Right kidney (tissue), 1 donor: ENCODE results near the gene ALX1.
A peak's percentile ranks its signal among the peaks of the same experiment; 100 is the strongest.
"Not testable (repeated sequence)": the region's sequence is repeated elsewhere in the genome, so short reads cannot be mapped to it uniquely, and the experiment has no call there.

Experiments
- DNase-seq: peaks from one replicate; pipeline ENCODE4 v3.0.0-alpha.2; 2016

The ALX1 gene

GRCh38 chr12:85296362-85296761 lies 16.3 kb downstream of the ALX1 start:
- DNase-seq: no peak

GRCh38 chr12:85299053-85299452 lies 19.0 kb downstream of the ALX1 start:
- DNase-seq: no peak

DNA sequence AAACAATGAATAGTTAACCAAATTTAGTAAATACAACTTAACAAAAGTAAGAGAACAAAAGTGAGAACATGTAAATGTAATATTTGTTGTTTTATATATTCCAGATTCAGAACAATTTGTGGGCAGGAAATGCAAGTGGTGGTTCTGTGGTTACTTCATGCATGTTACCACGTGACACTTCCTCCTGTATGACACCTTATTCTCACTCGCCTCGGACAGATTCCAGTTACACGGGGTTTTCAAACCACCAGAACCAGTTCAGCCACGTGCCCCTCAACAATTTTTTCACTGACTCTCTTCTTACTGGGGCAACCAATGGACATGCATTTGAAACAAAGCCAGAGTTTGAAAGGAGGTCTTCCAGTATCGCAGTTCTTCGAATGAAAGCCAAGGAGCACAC lies 21.0 kb downstream of the ALX1 start:
- DNase-seq: no peak

- DNase-seq: no peak
Measured at GRCh38 chr12:85308374-85308773, 28.4 kb downstream of the ALX1 start.

GRCh38 chr12:85309125-85309566 lies 29.1 kb downstream of the ALX1 start:
- peak; percentile 48 for DNase-seq

DNA sequence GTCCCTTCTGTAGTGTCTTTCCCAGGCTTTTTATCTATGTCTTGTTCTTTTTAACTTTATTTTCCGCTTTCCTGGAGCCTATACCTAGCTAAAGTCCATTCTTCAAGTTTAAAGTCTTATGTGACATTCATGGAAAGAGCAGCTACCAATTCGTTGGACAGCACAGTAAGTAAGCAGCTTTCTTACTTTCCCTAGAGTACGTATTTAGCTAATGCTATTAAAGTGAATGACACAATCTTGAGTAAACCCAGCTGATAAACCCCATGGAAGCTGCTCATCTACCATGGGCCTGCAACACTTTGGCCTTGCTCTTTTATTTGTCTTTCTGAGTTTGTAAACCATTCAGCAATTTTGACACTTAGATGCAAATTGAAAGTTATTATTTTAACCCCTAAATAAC lies 30.0 kb downstream of the ALX1 start:
- no peak for DNase-seq

- no peak for DNase-seq
Measured at GRCh38 chr12:85310456-85311076, 30.5 kb downstream of the ALX1 start.

GRCh38 chr12:85317866-85318636 lies 38.0 kb downstream of the ALX1 start:
- not testable (repeated sequence) for DNase-seq

DNA sequence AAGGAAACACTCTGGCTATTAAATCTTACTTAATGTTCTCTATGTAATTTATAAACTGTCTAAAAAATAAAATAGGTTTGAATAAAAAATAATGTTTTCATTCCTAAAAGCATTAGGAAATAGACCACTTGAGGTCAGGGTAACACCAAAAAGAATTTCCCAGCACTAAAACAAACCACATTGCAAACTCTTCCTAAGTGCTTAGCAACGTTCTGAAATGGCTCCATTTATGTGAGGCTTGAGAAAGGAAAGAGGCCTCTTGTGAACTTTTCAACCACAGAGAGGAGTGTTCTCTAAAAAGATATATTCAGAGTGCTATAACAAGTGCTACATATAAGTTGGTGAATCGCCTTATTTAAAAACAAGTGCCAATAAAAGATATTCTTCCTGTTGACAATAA lies 42.7 kb downstream of the ALX1 start:
- no peak for DNase-seq

DNA sequence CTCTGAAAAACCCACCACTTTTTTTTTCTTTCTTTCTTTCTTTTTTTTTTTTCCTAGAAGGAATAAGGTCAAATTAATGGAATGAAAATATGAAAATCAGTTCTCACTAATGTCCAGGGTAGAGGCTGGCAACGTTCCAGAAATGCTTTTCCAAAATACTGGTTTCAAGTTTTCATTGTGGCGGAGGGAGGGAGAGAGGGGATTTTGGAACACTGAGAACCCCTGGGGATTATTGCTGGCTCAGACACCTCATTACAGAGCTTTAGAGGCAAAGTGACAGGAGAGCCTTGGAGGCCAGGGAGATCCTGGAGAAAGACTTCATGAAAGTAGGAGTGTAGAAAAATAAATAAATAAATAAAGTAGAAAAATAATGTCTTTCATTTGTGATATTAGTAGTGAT lies 45.4 kb downstream of the ALX1 start:
- DNase-seq: no peak

DNA sequence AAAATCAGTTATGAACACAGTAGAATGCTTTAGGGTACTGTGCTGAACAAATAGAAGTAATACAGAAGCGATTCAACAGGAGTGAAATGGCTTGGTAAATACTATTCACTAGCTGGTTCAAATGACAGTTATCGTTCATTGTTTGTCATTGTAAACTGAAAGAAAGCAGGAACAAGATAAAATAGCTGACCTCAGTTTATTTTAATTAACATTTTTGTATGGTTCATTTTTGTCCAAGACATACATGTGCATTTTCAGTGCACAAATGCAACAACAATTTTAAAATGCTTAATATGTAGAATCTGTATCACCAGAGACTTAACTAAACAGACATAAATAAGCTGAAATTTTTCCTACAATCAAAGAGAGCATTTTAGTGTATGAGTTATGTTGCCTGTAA lies 49.9 kb downstream of the ALX1 start:
- DNase-seq: no peak

DNA sequence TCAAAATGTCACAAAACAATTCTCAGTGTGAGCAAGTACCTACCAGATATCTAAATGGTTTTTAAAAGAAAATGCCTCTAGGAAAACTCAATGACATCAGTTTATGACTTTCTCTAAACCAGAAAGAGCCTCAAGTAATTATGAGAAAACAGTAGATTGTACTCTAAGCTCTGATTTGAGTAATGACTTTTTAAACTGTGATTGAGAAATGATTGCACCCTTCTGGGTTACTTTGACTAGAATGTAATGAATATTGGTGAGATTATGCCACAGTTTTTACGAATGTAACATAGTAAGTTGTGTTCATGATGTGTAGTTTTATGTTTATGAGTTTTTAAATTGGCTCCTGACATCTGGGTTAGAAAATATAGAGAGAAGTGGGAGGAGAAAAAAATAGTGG lies 68.8 kb downstream of the ALX1 start:
- no peak for DNase-seq

DNA sequence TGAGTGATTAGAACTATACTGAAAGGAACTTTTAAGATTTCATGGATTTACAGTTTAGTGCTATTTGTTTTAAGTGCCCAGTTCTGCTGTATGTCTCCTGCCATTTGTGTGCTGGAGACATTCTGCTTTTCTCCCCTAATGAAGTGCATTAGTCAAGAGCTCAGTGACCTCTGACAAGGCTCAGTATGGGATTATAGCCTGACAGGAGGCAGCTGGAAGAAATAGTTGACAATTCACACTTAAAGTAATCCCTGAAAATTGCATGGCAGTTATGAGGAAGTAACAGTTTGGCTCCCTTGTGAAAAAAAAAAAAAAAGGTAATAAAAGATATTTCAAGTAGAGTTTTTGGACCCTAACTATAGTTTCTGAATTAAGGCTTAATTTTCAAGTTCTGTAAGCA lies 70.3 kb downstream of the ALX1 start:
- DNase-seq: no peak
